HG02885 (cell line): Measurements from ENCODE around the gene PPARD.
A peak's percentile ranks its signal among the peaks of the same experiment; 100 is the strongest.
"Not testable (repeated sequence)": the region's sequence is repeated elsewhere in the genome, so short reads cannot be mapped to it uniquely, and the experiment has no call there.

Source experiments
- ATAC-seq: cut with Tn5 transposase; IDR thresholded peaks from one replicate; pipeline ENCODE4 v1.9.1; 2021; ENCODE audit warnings: mild to moderate bottlenecking; ENCODE audit not compliant: unreplicated experiment, poor library complexity

Gene PPARD

DNA sequence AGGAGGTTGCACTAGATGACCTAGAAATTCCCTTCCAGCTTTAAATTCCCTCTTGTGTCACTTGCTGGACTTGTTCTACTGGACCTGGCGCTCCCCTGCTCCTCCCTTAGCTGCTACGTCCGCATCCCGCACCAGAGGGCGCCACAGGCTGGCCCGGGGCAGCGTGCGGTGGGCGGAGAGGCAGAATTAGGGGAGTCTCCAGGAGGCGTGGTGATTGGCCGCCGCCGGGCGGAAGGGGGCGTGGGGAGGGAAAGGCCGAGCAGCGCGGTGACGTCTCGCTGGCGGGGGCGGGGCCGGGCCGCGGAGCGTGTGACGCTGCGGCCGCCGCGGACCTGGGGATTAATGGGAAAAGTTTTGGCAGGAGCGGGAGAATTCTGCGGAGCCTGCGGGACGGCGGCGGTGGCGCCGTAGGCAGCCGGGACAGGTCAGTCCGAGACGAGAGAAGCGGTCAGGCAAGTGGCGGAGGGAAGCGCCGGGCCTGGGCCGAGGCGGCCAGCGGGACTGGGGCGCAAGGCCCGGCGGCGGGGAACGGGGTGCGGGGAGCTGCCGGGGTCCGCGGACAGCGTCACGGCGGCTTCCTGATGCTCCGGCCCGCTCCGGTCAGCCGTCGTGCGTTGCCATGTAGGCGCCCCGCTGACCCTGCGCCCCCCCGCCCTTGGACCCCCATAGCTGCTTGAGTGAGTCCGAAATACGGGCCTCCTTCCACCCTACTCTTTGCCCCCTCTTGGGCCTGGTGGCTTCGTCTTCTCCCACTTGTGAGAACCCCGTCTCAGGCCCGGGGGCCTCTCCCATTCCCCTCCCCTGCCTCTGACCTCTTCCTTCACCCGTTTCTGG, at the start of gene PPARD:
Gene PPARD, plus strand, starts transcription at position 301 of the 834 bp plus-strand sequence. CDS start 68,530 bp downstream, outside the sequence.
- peak; percentile 97 for ATAC-seq

- no peak for ATAC-seq
Observed at GRCh38 chr6:35293681-35294080, 48.7 kb upstream of the PPARD start.

DNA sequence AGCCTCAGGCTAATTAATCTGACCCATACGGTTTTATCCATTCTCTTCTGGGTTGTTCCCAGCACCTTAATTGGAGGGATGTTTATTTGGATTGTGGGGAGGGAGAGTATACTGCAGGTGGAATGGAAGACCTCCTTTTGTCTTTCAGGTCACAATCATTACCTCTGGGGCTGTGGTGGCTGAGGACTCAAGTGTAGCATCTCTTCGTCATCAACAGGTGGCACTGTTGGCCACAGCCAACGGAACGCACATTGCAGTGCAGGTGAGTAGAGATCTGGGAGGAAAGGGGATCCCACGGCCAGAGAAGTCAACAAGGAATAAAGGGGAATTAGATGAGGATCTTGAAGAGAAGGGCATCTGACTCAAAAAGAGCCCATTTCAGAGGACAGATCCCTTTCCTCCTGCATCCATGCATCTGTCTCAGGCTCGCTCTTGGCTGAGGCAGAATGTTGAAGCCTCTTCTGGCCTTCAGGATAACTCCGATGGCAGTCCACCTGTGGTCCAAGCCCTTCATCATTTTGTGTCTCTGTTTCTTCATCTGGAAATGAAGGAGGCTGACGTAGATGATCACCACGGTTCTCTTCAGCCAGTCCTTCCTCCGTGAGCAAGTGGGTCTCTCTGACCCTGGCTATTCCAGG, 47.9 kb upstream of the PPARD start:
- no peak for ATAC-seq

DNA sequence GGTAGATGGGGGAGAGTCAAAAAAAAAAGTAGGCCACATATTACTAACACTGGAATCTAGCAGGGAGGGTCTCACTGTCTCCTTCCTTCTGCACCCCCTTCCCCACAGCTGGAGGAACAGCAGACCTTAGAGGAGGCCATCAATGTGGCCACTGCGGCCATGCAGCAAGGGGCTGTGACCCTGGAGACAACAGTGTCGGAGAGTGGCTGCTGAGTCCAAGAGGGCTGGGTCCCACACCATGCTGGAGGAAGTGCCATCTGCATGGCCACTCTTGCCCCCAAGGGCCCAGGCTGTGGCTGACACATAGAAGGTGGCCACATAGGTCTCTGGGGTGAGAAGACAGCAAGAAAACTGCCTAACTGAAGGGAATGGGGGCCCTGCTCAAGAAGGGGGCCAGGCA, 47.3 kb upstream of the PPARD start:
- no peak for ATAC-seq

DNA sequence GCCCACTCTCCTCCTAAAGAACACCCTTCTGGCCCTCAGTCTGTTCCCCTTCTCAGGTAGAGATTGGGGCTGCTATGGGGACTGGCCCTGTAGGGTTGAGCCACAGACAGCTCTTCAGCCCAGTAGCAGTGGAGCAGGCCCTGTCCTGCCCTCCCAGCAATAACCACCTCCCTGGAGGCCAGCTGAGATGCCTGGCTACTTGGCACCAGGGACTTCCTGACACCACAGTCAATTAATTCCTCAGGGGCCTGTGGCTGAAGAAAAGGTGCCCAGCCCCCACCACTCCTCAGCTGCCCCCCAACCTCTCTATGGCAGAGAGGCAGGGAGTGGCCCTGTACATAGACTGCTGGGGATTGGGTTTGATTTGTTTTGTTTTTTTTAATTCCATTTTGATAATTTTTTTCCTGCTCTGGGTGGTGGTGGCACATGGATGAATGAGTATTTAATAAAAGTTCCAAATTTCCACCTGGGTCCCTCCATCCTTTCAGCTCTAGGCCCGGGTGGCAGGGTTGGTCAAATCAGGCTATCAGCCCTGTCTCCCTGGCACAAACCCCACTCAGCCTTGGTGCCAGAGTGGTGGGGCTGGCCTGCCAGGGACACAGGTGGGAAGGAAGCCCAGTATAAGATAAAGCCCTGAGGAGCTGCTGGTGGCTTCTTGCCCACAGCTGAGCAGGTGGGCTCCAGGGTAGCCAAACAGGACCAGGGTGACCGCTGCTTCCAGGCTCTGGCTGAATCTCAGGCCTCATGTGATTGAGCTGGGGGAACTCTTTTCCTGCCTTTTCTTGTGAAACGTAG, 46.6 kb upstream of the PPARD start:
- ATAC-seq, result no peak

GRCh38 chr6:35296931-35297600, 45.3 kb upstream of the PPARD start:
- peak; percentile 4 for ATAC-seq

DNA sequence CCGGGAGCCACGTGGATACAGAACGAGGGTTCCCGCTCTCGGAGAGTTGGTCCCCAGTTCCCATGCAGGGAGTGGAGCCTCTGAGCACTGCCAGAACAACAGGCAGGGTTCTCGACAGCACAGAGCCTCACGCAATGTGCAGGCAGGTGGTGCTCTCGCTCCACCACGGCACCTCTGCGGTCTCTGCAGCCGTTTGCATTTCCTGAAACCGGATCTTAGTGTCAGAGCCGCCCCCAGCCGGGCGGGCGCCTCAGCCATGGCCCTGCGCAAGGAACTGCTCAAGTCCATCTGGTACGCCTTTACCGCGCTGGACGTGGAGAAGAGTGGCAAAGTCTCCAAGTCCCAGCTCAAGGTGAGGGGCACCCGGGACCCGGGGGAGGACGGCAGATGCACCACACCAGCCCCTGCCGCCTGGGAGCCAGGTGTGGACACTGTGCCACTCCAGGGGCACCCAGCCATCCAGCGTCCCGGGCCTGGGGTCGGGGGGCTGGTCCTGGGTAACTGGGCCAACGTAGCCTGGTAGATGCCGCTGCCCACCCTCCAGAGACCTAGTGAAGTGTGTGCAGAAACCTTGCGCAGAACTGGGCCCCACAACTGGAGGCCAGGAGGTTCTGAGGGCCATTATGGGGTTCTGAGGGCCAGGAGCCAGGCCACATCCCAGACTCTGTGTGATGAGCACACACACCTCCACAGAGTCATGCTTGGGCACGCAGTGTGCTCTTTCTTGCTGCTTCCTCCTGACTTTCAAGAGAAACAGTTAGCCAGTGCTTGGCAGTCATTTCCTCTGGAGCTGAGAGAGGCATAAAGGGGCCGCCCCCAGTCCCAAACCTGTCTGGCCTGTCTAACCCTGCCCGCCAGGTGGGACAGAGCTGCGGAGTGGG, 44.5 kb upstream of the PPARD start, which contains the start of gene DEF6:
Gene DEF6, plus strand, starts transcription at position 218 of the 881 bp plus-strand sequence. Its CDS starts 39 bp downstream, at position 257.
- peak; percentile 86 for ATAC-seq

- no peak for ATAC-seq
Observed at GRCh38 chr6:35298625-35299140, 43.7 kb upstream of the PPARD start.

GRCh38 chr6:35299674-35300073, 42.7 kb upstream of the PPARD start:
- ATAC-seq, result no peak

DNA sequence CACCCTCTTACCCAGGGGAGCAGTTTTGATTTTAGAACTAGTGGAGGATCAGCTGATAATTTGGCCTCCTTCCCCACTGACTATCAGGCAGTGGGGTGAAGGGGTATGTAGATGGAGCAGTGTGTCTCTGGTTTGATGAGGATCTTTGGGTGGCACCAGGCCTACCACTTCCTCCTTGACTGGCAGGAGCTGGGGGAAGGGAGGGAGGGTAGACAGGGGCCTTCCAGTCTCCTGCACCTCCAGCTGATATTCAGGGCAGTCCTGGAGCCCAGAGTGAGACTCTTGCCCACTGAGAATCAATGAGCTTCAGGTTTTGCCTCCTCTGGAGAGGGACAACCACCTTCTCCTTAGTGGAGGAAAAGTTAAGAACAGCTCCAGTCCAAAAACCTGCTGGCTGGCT, 41.5 kb upstream of the PPARD start:
- ATAC-seq, result no peak

DNA sequence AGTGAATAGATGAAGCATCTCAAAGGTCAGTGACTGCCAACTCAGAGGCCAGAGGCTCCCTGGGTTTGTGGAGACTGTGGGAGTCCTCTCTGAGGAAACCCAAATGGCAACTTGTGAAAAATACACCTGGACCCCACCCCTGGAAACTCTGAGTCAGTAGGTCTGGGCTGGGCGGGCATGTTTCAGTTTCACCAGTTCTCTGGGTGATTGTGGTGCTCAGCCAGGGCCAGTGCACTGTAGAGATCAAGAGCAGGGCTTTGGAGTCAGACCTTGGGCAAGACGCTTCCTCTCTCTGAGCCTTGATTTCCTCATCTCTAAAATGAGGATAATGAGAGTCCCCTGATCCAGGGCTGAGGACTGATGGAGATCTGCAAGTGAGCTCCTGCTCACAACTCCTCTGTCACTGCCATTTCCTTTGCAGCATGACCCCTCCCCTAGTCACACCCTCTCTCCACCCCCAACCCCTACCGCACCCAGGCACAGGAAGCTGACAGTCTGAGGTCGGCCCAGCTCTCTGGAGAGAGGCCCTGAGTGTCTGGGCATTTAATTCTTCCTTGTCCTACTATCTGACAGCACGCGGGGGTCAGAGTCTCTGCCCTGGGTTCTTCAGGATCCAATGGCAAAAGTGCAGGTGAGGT, 39.6 kb upstream of the PPARD start:
- peak; percentile 80 for ATAC-seq

DNA sequence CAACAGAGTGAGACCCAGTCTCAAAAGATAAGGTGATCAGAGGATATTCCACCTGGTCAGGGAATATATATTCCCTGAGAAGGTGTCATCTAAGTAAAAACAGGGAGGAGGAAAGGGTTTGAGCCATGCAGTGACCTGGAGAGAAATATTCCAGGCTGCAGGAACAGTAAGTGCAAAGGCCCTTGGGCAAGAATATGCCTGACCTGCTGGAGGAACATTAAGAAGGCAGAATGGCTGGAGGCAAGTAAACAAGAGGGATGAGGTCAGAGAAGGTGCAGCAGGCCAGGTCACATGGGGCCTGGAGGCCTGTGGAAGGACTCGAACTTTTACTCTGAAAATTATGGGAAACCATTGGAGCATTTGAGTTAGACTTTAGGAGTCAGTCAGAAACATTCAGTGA, 38.1 kb upstream of the PPARD start:
- ATAC-seq, result no peak

- no peak for ATAC-seq
Observed at GRCh38 chr6:35305117-35305516, 37.2 kb upstream of the PPARD start.

GRCh38 chr6:35307138-35307537, 35.2 kb upstream of the PPARD start:
- not testable (repeated sequence) for ATAC-seq

DNA sequence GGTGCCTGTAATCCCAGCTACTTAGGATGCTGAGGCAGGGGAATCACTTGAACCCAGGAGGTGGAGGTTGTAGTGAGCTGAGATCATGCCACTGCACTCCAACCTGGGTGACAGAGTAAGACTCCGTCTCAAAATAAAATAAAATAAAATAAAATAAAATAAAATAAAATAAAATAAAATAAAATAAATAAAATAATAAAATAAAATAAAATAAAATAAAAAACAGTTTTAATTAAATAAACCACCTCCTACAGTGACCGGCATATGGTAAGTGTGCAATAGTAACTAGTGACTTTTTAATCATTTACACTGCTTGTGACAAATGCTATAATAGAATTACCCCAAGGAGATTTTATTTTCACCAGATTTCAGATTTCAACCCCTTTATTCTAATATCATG, 33.8 kb upstream of the PPARD start:
- ATAC-seq, result not testable (repeated sequence)

DNA sequence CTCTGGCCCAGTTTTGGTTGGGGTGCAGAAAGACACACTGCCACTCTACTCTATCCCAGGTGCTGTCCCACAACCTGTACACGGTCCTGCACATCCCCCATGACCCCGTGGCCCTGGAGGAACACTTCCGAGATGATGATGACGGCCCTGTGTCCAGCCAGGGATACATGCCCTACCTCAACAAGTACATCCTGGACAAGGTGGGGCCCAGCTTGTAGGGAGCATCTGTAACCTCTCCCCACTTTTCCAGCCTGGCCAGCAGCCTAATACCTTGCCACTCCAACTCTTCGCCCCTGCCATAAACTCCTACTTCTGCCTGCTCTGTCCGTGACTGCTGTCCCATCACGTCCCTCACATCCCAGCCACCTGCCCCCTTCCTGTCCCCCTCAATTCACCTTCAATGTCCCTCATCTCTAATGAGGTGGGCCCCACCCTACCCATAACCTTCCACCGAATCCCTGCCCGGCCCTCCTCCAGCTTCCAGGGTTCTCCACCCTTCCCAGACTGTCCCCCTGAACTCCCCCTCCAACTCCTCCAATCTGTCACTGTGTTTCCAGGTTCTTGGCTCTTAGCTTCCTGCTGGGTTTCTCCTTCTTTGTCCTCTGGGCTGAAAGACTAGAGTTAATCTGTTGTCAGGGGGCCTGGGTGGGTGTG, 32.6 kb upstream of the PPARD start:
- ATAC-seq, result no peak

DNA sequence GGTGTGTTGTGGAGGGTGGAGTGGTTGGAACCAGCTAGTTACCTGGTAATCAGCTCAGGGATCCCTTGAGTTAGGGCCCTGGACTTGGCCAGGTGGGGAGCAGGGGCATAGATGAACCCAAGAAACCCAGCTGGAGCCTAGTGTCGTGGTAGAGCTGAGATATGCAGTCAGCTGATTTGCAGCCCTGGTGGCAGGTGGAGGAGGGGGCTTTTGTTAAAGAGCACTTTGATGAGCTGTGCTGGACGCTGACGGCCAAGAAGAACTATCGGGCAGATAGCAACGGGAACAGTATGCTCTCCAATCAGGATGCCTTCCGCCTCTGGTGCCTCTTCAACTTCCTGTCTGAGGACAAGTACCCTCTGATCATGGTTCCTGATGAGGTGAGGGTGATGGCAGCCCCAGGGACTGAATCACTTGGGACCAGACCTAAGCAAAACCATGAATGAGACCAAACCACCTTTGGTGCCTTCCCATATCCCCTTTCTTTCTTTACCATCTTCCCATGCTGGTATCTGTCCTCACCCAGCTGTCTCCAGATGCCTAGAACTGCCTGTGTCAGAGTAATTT, 32.0 kb upstream of the PPARD start:
- ATAC-seq, result no peak
